PFSK-1 (cell line): ENCODE results near the gene CYP26C1.

Source experiments
- FOXP2 ChIP-seq: optimal IDR thresholded peaks from 2 replicates; pipeline ENCODE3; 2011; ENCODE audit warnings: borderline replicate concordance, control low read depth, inconsistent platforms; ENCODE audit not compliant: insufficient read depth; ENCODE audit errors: extremely low read length, extremely low read depth
- POLR2AphosphoS5 ChIP-seq: IDR thresholded peaks from 2 replicates; pipeline ENCODE4 v1.6.1; 2012; ENCODE audit warnings: low read depth, mild to moderate bottlenecking, control low read depth, low read length, moderate library complexity
- SIN3A ChIP-seq: IDR thresholded peaks from 2 replicates; pipeline ENCODE4 v1.6.1; 2012; ENCODE audit warnings: mild to moderate bottlenecking, low read length, moderate library complexity, borderline replicate concordance; ENCODE audit not compliant: insufficient read depth
- TAF1 ChIP-seq: IDR thresholded peaks from 2 replicates; pipeline ENCODE4 v1.6.1; 2012; ENCODE audit warnings: low read length, control low read depth, borderline replicate concordance; ENCODE audit not compliant: insufficient read depth
- TF ChIP-seq, protein P1 (sequence below), 2 experiments: IDR thresholded peaks; 2 replicates each; pipeline versions ENCODE4 v1.6.1 to v1.8.0; 2011 to 2012; ENCODE audit warnings: low read depth in 2 of 2, low read length in 2 of 2, control low read depth in 1 of 2, inconsistent platforms in 1 of 2, mild to moderate bottlenecking in 1 of 2, moderate library complexity in 1 of 2; ENCODE audit not compliant: insufficient read depth in 1 of 2

CYP26C1 gene

DNA sequence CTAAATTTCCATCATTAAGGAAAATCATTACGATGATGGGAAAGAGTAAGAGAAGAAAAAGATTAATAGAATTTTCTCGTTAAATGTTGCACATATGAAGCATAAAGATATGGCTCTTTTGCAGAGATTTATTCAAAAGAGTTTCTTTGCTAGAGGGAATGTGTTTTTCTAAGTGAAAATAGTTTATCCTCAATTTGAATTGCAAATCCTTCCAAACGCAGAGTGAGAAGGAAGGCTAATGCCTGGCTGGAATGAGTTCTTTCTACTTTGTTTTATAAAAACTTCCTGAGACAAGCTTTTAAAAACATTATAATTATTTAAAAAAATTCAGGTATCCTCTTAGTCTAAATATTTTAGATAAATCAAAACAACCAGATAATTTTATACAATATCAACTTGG, 27.2 kb downstream of the CYP26C1 start:
- TF ChIP-seq POLR2AphosphoS5 (no peak), SIN3A (no peak), FOXP2 (no peak), TAF1 (no peak)
- TF ChIP-seq, protein P1, sequence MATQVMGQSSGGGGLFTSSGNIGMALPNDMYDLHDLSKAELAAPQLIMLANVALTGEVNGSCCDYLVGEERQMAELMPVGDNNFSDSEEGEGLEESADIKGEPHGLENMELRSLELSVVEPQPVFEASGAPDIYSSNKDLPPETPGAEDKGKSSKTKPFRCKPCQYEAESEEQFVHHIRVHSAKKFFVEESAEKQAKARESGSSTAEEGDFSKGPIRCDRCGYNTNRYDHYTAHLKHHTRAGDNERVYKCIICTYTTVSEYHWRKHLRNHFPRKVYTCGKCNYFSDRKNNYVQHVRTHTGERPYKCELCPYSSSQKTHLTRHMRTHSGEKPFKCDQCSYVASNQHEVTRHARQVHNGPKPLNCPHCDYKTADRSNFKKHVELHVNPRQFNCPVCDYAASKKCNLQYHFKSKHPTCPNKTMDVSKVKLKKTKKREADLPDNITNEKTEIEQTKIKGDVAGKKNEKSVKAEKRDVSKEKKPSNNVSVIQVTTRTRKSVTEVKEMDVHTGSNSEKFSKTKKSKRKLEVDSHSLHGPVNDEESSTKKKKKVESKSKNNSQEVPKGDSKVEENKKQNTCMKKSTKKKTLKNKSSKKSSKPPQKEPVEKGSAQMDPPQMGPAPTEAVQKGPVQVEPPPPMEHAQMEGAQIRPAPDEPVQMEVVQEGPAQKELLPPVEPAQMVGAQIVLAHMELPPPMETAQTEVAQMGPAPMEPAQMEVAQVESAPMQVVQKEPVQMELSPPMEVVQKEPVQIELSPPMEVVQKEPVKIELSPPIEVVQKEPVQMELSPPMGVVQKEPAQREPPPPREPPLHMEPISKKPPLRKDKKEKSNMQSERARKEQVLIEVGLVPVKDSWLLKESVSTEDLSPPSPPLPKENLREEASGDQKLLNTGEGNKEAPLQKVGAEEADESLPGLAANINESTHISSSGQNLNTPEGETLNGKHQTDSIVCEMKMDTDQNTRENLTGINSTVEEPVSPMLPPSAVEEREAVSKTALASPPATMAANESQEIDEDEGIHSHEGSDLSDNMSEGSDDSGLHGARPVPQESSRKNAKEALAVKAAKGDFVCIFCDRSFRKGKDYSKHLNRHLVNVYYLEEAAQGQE (IDR thresholded peaks at IDR 0.05; ENCODE audit: insufficient read depth in 1 of 2, low read depth in 2 of 2, low read length in 2 of 2), result no peak

DNA sequence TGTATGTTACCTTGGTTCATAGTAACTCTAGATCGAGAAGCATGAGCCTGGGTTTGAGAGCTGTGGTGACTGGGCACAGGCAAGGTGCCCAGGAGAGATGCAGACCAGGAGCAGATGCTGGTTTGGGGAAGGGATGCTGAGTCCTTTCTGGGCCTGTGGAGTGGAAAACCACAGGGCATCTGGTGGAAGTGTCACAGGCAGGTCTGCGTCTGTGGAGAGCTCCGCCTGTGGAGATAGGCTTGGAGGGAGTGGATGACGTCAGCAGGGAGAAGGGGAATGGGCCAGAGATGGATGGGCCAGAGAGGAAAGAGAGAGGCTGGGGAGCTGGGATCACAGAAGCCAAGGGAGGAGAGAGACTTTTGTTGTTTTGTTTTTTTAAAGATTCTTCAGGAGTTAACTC, 27.9 kb downstream of the CYP26C1 start:
- TF ChIP-seq, protein P1 (IDR thresholded peaks at IDR 0.05; ENCODE audit: insufficient read depth in 1 of 2, low read depth in 2 of 2, low read length in 2 of 2), result no peak
- TF ChIP-seq TAF1 (no peak), POLR2AphosphoS5 (no peak), SIN3A (no peak), FOXP2 (no peak)

DNA sequence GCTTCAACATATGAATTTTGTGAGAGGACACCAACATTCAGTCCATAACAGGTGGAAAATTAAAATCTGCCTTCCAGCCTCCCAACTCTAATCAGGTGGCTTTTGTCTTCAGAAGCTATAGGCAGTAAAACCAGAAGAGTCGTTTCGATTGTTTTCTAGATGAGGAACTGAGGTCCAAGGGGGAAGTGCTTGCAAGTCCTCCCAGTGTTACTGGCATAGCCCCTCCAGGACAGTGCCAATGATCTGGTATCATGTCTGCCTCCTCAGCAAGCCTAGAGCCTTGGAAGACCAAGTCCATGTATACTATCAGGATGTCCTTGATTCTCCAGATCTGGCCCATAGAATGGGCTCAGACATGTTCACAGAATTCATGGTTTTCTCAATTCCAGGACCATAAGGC, 30.0 kb downstream of the CYP26C1 start:
- TF ChIP-seq SIN3A (no peak), TAF1 (no peak), POLR2AphosphoS5 (no peak), FOXP2 (no peak)
- TF ChIP-seq, protein P1 (IDR thresholded peaks at IDR 0.05; ENCODE audit: insufficient read depth in 1 of 2, low read depth in 2 of 2, low read length in 2 of 2), result no peak

DNA sequence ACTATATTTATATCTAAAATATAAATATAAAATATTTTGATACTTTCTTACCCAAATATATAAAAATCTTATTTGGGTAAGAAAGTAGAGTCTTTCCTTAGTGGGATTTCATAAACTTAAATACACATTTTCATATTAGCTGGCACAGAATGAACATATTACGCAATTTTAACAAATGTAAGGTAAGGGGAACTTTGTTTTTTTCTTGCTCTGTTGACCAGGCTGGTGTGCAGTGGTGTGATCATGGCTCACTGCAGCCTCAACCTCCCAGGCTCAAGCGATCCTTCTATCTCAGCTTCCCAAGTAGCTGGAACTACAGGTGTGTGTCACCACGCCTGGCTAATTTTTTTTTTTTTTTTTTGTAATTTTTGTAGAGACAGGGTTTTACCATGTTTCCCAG, 31.4 kb downstream of the CYP26C1 start:
- TF ChIP-seq FOXP2 (no peak), TAF1 (no peak), SIN3A (no peak), POLR2AphosphoS5 (no peak)
- TF ChIP-seq, protein P1 (IDR thresholded peaks at IDR 0.05; ENCODE audit: insufficient read depth in 1 of 2, low read depth in 2 of 2, low read length in 2 of 2), result no peak

DNA sequence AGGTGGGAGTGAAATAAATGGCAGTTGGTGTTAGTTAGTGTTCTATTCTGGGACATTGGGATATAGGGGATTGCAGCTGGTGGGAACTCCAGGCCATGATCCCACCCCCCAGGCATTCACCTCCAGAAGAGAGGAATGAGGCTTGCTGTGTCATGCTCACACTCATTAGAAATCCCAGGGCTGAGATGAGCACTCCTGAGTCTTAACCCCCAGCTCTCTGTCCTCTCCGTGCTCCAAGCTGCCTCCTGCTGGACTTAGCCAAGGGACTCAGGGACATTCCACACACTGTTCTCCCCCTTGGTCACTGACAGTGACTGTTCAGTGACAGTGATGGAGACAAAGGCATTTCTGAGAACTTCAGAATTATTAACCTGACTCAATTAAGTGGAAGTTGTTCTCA, 34.6 kb downstream of the CYP26C1 start:
- TF ChIP-seq FOXP2 (no peak), SIN3A (no peak)
- TF ChIP-seq, protein P1 (IDR thresholded peaks at IDR 0.05; ENCODE audit: insufficient read depth in 1 of 2, low read depth in 2 of 2, low read length in 2 of 2), result no peak
